ENCODE measurements around the gene USP24. TPM values are rescaled to one million over a fixed set of nuclear protein-coding genes. Genes with fewer than 3 reads are reported as not detected.

USP24 gene
- total and polyA plus RNA-seq, 2 donors (not counting 1 experiment from before 2014, with no cell fraction given) = 18.9 to 152 TPM

DNA sequence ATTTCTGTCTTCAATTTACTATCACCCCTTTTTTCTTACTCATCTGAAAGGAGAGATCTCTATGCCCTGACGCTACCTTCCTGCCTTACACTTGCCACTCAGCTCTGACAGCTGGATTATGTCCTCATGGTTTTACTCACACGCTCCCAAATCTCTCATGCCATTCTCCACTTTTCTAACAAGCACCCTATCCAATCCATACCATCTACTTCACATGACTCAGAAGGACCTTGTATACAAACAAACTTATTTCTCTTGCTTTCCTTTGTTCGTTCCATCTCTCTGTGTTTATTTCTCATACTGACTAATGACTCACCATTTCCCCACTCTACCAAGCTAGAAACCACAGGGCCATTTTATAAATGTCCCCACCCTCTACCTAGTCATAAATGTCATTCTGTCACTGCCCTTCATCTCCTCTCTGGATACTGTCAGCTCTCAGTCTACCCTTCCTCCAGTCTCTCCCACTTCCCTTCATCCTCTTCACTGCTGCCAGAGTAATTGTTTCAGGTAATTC lies 87.3 kb downstream of the USP24 start:
- H3K27ac Mint-ChIP-seq = peak overlapping the region; percentile 70

DNA sequence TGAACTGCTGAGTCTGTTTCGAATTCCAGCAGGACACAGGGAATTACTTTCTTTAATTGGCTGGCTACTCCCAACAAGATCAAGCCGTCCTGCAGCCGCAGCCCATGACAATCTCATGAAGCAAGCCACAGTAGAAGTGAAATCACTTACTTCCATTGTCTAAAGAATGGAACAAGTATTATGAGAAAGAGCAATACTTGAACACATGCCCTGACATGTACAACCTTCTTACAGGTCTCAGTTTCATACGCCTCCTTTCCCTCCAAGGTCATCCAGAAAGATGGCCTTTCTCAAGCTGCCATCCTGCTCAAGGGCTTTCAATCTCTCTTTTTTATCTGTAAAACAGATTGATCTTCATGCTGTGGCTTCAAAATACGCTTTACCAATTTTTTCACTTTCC lies 90.7 kb downstream of the USP24 start:
- TF ChIP-seq, protein P1, sequence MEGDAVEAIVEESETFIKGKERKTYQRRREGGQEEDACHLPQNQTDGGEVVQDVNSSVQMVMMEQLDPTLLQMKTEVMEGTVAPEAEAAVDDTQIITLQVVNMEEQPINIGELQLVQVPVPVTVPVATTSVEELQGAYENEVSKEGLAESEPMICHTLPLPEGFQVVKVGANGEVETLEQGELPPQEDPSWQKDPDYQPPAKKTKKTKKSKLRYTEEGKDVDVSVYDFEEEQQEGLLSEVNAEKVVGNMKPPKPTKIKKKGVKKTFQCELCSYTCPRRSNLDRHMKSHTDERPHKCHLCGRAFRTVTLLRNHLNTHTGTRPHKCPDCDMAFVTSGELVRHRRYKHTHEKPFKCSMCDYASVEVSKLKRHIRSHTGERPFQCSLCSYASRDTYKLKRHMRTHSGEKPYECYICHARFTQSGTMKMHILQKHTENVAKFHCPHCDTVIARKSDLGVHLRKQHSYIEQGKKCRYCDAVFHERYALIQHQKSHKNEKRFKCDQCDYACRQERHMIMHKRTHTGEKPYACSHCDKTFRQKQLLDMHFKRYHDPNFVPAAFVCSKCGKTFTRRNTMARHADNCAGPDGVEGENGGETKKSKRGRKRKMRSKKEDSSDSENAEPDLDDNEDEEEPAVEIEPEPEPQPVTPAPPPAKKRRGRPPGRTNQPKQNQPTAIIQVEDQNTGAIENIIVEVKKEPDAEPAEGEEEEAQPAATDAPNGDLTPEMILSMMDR (IDR thresholded peaks at IDR 0.05) = no peak
- no peak for TF ChIP-seq EZH2 (IDR thresholded peaks at IDR 0.05; ENCODE audit: borderline replicate concordance, insufficient read depth, low read depth, low read length, poor library complexity, severe bottlenecking)
- Histone ChIP-seq H3K79me2 (ENCODE audit: control insufficient read depth, insufficient read depth, low read length) (peaks cover 5% of the 10 kb centered on the region), H4K20me1 (ENCODE audit: control insufficient read depth, insufficient read depth, low read length, poor library complexity, severe bottlenecking) (no peaks in the 10 kb centered on the region), H3K9ac (ENCODE audit: low read length) (no peak overlapping the region), H2AFZ (ENCODE audit: insufficient read depth, low read depth, low read length, poor library complexity, severe bottlenecking) (no peak overlapping the region), H3K36me3 (replicated peaks in 1 of 2; ENCODE audit: control extremely low read depth in 1 of 2, control insufficient read depth in 1 of 2, extremely low read depth in 1 of 2, insufficient read depth in 2 of 2, low read length in 1 of 2) (peaks cover 24 to 92% of the 10 kb centered on the region in 2 experiments), H3K4me2 (replicated peaks; ENCODE audit: low read depth, low read length, poor library complexity, severe bottlenecking) (no peak overlapping the region), H3K4me1 (ENCODE audit: control insufficient read depth in 2 of 2, insufficient read depth in 2 of 2, low read length in 2 of 2) (no peaks in the 10 kb centered on the region), H3K27ac (ENCODE audit: low read length in 2 of 2) (no peak overlapping the region), H3K27me3 (replicated peaks in 1 of 4; ENCODE audit: control extremely low read depth in 1 of 4, control insufficient read depth in 3 of 4, insufficient read depth in 4 of 4, low read length in 3 of 4) (no peaks in the 10 kb centered on the region), H3K9me3 (ENCODE audit: control extremely low read depth in 1 of 3, control insufficient read depth in 2 of 3, insufficient read depth in 1 of 3, low read length in 2 of 3) (no peaks in the 10 kb centered on the region), H3K4me3 (ENCODE audit: control extremely low read depth in 1 of 5, extremely low read depth in 1 of 5, insufficient read depth in 1 of 5, low read depth in 2 of 5, low read length in 4 of 5) (no peak overlapping the region)
- ATAC-seq (ENCODE audit: low read depth) = no peak
- no peaks in the 10 kb centered on the region for H3K27me3 Mint-ChIP-seq
- intact Hi-C loops (cut with micrococcal nuclease) = no loop called here
- DNase-seq = no peak
- no peak overlapping the region for H3K27ac Mint-ChIP-seq
- H3K4me3 Mint-ChIP-seq = no peak overlapping the region
- 100% methylated on average over 3 of the region's 5 CpGs for WGBS (ENCODE audit: insufficient coverage)
- H3K4me1 Mint-ChIP-seq = peaks cover 9% of the 10 kb centered on the region
- no peaks in the 10 kb centered on the region for H3K9me3 Mint-ChIP-seq (ENCODE audit: insufficient read depth)
- ChIA-PET POLR2A (no interaction called here), CTCF (no interaction called here)

More for the DNA sequence above, 87.3 kb downstream of the USP24 start:
- no peak overlapping the region for H3K4me3 ChIP-seq (ENCODE audit: control extremely low read depth in 1 of 5, extremely low read depth in 1 of 5, insufficient read depth in 1 of 5, low read depth in 2 of 5, low read length in 4 of 5)
- H3K9me3 ChIP-seq (ENCODE audit: control extremely low read depth in 1 of 3, control insufficient read depth in 2 of 3, insufficient read depth in 1 of 3, low read length in 2 of 3) = no peaks in the 10 kb centered on the region
- intact Hi-C loops (cut with micrococcal nuclease) = no loop called here
- no peak overlapping the region for H3K27ac ChIP-seq (ENCODE audit: low read length in 2 of 2)
- Mint-ChIP-seq H3K4me1 (peaks cover 9% of the 10 kb centered on the region), H3K27me3 (no peaks in the 10 kb centered on the region), H3K4me3 (no peak overlapping the region), H3K9me3 (ENCODE audit: insufficient read depth) (no peaks in the 10 kb centered on the region)
- no peaks in the 10 kb centered on the region for H3K27me3 ChIP-seq (replicated peaks in 1 of 4; ENCODE audit: control extremely low read depth in 1 of 4, control insufficient read depth in 3 of 4, insufficient read depth in 4 of 4, low read length in 3 of 4)
- H3K36me3 ChIP-seq (replicated peaks in 1 of 2; ENCODE audit: control extremely low read depth in 1 of 2, control insufficient read depth in 1 of 2, extremely low read depth in 1 of 2, insufficient read depth in 2 of 2, low read length in 1 of 2) = peaks cover 31 to 94% of the 10 kb centered on the region in 2 experiments
- H4K20me1 ChIP-seq (ENCODE audit: control insufficient read depth, insufficient read depth, low read length, poor library complexity, severe bottlenecking) = no peaks in the 10 kb centered on the region
- WGBS (ENCODE audit: insufficient coverage) = 92% methylated on average over 3 of the region's 3 CpGs
- H3K4me1 ChIP-seq (ENCODE audit: control insufficient read depth in 2 of 2, insufficient read depth in 2 of 2, low read length in 2 of 2) = no peaks in the 10 kb centered on the region
- DNase-seq (no peak), ATAC-seq (ENCODE audit: low read depth) (peak; percentile 33)
- peaks cover 5% of the 10 kb centered on the region for H3K79me2 ChIP-seq (ENCODE audit: control insufficient read depth, insufficient read depth, low read length)
- POLR2A ChIA-PET = no interaction called here
- H3K4me2 ChIP-seq (replicated peaks; ENCODE audit: low read depth, low read length, poor library complexity, severe bottlenecking) = no peak overlapping the region
- CTCF ChIA-PET = interaction anchor here (1.1 kb wide), 1 partner anchor 150 kb away, joined by 3 read pairs; no protein-coding TSS in a partner anchor
- no peak overlapping the region for H2AFZ ChIP-seq (ENCODE audit: insufficient read depth, low read depth, low read length, poor library complexity, severe bottlenecking)
- H3K9ac ChIP-seq (ENCODE audit: low read length) = no peak overlapping the region
- TF ChIP-seq EZH2 (IDR thresholded peaks at IDR 0.05; ENCODE audit: borderline replicate concordance, insufficient read depth, low read depth, low read length, poor library complexity, severe bottlenecking) = no peak
- TF ChIP-seq, protein P1 (IDR thresholded peaks at IDR 0.05) = no peak

Data from B cell (primary cell).